ENCODE data around the gene MT1A.

DNA sequence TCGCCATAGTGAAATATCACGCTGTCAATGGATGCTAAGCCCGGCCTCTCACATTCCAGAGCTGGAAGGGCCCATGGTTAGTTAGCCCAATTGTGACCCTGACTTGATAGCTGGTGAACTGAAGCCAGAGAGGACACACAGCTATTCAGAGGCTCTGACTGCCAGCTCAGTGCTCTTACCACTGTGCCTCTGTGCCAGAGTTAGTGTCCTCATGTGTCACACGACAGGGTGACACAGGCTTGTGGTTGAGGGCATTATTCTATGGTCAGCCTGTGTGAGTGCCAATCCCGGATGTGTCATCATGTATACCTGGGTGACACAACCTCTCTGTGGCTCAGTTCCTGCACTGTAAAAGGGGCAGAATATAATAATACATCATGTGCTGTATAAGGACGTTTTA is 41.4 kb downstream of the MT1A start:
- TF ChIP-seq, protein P1, sequence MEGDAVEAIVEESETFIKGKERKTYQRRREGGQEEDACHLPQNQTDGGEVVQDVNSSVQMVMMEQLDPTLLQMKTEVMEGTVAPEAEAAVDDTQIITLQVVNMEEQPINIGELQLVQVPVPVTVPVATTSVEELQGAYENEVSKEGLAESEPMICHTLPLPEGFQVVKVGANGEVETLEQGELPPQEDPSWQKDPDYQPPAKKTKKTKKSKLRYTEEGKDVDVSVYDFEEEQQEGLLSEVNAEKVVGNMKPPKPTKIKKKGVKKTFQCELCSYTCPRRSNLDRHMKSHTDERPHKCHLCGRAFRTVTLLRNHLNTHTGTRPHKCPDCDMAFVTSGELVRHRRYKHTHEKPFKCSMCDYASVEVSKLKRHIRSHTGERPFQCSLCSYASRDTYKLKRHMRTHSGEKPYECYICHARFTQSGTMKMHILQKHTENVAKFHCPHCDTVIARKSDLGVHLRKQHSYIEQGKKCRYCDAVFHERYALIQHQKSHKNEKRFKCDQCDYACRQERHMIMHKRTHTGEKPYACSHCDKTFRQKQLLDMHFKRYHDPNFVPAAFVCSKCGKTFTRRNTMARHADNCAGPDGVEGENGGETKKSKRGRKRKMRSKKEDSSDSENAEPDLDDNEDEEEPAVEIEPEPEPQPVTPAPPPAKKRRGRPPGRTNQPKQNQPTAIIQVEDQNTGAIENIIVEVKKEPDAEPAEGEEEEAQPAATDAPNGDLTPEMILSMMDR (IDR thresholded peaks at IDR 0.05; ENCODE audit: poor library complexity): no peak
- TF ChIP-seq EZH2phosphoT487 (IDR thresholded peaks at IDR 0.05; ENCODE audit: low read depth, severe bottlenecking, unreplicated experiment) (no peak), EZH2 (IDR thresholded peaks at IDR 0.05; ENCODE audit: borderline replicate concordance) (no peak)
